RPMI8226 (cell line): ENCODE results near the gene ST3GAL4.

Source experiments
- DNase-seq: peaks from one replicate; pipeline ENCODE4 v3.0.0-alpha.2; 2015

Gene ST3GAL4

DNA sequence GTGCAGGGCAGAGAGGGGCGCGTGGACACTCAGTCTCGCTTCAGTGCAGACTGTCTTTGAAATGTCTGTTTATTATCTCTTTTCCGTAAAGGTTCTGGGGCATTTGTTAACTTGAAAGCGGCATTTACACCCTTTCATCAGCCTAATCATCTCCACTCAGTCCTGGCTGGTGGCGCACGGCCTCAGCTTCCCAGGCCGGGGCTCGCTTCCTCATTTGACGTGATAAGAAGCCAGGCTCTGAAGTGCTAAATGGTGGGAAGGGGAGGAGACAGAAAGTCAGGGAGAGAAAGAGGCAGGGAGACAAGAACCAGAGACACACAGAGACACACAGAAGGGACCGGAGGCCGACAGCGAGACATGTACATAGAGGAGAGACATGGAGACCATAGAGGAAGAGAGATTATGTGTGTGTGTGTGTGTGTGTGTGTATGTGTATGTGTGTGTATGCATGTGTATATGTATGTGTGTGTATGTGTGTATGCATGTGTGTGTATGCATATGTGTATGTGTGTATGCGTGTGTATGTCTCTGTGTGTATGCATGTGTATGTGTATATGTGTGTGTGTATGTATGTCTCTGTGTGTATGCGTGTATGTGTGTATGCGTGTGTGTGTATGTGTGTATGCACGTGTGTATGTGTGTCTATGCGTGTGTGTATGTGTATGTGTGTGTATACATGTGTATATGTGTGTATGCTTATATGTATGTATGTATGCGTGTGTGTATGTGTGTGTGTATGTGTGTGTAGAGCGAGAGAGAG is 101.5 kb downstream of the ST3GAL4 start:
- no peak for DNase-seq

DNA sequence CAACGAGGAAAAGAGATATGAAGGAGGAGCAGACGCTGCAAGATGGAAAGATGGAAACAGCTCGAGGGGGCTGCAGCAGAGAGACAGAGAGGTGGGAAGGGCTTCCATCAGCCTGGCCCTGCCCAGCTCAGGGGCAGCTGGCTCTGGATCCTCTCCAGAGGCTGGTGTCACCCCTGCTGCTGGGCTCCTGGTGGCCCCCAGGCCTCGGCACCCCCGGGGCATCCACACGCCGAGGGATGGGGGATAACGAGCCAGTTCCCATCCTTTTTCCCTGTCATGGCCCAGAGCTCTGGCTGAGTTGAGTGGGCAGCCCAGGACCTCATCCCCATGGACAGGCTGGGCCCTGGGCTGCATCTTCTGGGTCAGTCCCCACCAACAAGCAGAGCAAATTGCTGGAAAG is 102.3 kb downstream of the ST3GAL4 start:
- DNase-seq: no peak

DNA sequence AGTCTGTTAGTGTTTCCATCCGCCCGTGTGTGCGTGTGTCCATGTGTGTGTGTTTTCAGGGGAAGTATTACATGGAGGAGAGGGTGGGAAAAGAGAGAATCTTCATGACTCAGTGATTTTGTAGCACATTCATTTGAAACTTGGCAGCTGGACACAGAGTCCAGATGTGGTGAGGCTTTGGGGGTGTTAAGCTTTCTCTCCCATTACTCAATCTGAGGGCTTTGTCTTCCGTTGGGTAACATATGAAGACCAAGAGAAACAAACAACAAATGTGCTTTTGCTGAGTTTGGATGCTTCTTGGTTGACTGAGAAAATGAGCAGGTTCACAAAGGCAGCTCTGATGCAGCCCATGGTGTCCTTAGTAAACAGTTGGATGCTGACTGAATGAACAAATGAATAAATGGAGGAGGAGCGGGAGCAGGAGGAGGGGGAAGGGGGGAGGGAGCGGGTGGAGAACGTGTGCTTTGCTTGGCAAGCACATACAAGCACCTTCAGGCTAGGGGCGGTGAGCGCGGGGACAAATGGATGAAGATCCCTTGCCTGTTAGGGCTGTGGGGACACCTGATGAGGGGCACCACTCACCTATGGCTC is 104.3 kb downstream of the ST3GAL4 start:
- DNase-seq: no peak

- no peak for DNase-seq
These were observed 105.1 kb downstream of the ST3GAL4 start for GRCh38 chr11:126460417-126461095.

- DNase-seq: no peak
These were observed 105.6 kb downstream of the ST3GAL4 start for GRCh38 chr11:126461096-126461440.

DNA sequence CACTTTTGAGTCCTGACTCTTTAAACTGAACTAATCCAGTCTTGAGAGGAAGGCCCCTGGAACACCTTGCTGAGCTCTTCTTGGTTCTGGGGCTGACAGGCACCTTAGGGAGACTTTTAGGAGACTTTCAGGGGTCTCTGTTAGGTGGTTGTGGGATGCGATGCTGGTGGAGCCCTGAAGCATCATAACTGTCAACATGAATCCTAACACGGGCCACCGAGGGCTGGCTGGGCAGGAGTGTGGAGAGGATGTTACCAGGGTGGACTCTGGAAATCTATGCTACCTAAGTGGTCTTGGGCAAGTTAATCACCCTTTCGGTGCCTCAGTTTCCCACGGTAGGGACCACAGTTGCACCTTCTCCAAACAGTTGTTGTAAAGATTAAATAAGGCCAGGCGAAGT is 106.5 kb downstream of the ST3GAL4 start:
- no peak for DNase-seq

GRCh38 chr11:126462422-126462821 is 106.9 kb downstream of the ST3GAL4 start:
- DNase-seq: no peak
